HepG2 (cell line): ENCODE measurements around the gene ENTPD7. TPM values are rescaled to one million over a fixed set of nuclear protein-coding genes. Genes with fewer than 3 reads are reported as not detected.

ENCODE experiments used
- ATAC-seq: fragments of 200-7000 bp; cut with Tn5 transposase; 3 replicates; pipeline ENCODE4 v1.9.1; 2020; ENCODE audit warnings: mild to moderate bottlenecking, moderate library complexity
- BruUV-seq: library from RNA; stranded (reverse); fragments of 400-500 nt; replicated peaks from 2 replicates; lab custom pipeline; 2021; lab: Mats Ljungman, UMichigan
- CTCF ChIA-PET: fragments of 300-600 bp; formaldehyde crosslinking; extraction: SDS; loops from one replicate; lab custom pipeline; 2021; ENCODE audit warnings: low total read pairs, inconsistent platforms, low intra/inter-chr PET ratio; lab: Yijun Ruan, JAX
- POLR2A ChIA-PET: fragments of 350-600 bp; sonication (Branson Sonifier 250); formaldehyde crosslinking; loops from one replicate; lab custom pipeline; 2020; ENCODE audit warnings: antibody characterized with exemption, inconsistent platforms; lab: Yijun Ruan, JAX
- DNase-seq: peaks from one replicate; pipeline ENCODE4 v3.0.0-alpha.2; 2015; ENCODE audit warnings: low spot score
- FAIRE-seq: peaks from 3 replicates; lab custom pipeline; 2011; peaks lifted over from hg19 to GRCh38; lab: Jason Lieb, UNC
- H2AFZ ChIP-seq: one replicate; pipeline ENCODE4 v1.6.1; 2011; ENCODE audit warnings: low read length, inconsistent platforms
- H3K27ac ChIP-seq: fragments of 300-600 bp; 3 replicates; pipeline ENCODE4 v1.8.0; 2011; ENCODE audit warnings: mixed run types, mild to moderate bottlenecking, mixed read lengths, low read length, inconsistent platforms; ENCODE audit not compliant: insufficient read depth; ENCODE audit errors: extremely low read length
- H3K27me3 ChIP-seq, 2 experiments: fragments of 200-600 bp in 1 of 2; 2 replicates in 1 of 2; 3 replicates in 1 of 2; pipeline versions ENCODE4 v1.6.0 to v1.8.0; 2011; ENCODE audit warnings: low read length in 2 of 2, mild to moderate bottlenecking in 2 of 2, moderate library complexity in 2 of 2, inconsistent platforms in 1 of 2; ENCODE audit not compliant: insufficient read depth in 2 of 2, control insufficient read depth in 1 of 2
- H3K36me3 ChIP-seq, 2 experiments: fragments of 200-600 bp in 1 of 2; replicated peaks in 1 of 2; 2 replicates in 1 of 2; 3 replicates in 1 of 2; pipeline versions ENCODE4 v1.5.1 to v1.8.0; 2011; ENCODE audit warnings: low read length in 2 of 2, inconsistent platforms in 1 of 2; ENCODE audit not compliant: insufficient read depth in 2 of 2, control insufficient read depth in 1 of 2
- H3K4me1 ChIP-seq: 2 replicates; pipeline ENCODE4 v1.5.1; 2012; ENCODE audit warnings: low read length, inconsistent platforms; ENCODE audit not compliant: insufficient read depth
- H3K4me2 ChIP-seq: 2 replicates; pipeline ENCODE4 v1.6.0; 2011; ENCODE audit warnings: low read depth, low read length, inconsistent platforms
- H3K4me3 ChIP-seq, 3 experiments: fragments of 200-600 bp in 1 of 3; sonication (generic), shearing (Covaris generic) in 1 of 3; replicated peaks in 1 of 3; 2 replicates each; pipeline ENCODE4 v1.5.1; 2011 to 2016; ENCODE audit warnings: low read length in 3 of 3, inconsistent platforms in 2 of 3, low read depth in 2 of 3, mild to moderate bottlenecking in 2 of 3, control low read depth in 1 of 3, mixed read lengths in 1 of 3; ENCODE audit not compliant: insufficient read depth in 1 of 3
- H3K79me2 ChIP-seq: one replicate; pipeline ENCODE4 v1.6.1; 2011; ENCODE audit warnings: low read length, inconsistent platforms; ENCODE audit not compliant: insufficient read depth
- H3K9ac ChIP-seq: 2 replicates; pipeline ENCODE4 v1.6.0; 2011; ENCODE audit warnings: mild to moderate bottlenecking, low read depth, low read length, inconsistent platforms; ENCODE audit not compliant: insufficient read depth
- H3K9me3 ChIP-seq: 2 replicates; pipeline ENCODE4 v1.5.1; 2012; ENCODE audit warnings: mild to moderate bottlenecking, low read length
- H4K20me1 ChIP-seq: 2 replicates; pipeline ENCODE4 v1.6.0; 2011; ENCODE audit warnings: inconsistent platforms, mild to moderate bottlenecking, low read length, moderate library complexity; ENCODE audit not compliant: insufficient read depth
- ARNT2 ChIP-seq: sonication (generic); formaldehyde crosslinking; IDR thresholded peaks from 2 replicates; pipeline ENCODE4 v1.8.0; 2022; ENCODE audit warnings: mild to moderate bottlenecking, low read depth, missing genetic modification reagents, moderate library complexity
- NCOA2 ChIP-seq: sonication (generic); formaldehyde crosslinking; IDR thresholded peaks from 2 replicates; pipeline ENCODE4 v1.8.0; 2022; ENCODE audit warnings: inconsistent platforms
- NFAT5 ChIP-seq: sonication (generic); formaldehyde crosslinking; IDR thresholded peaks from 2 replicates; pipeline ENCODE4 v1.4.0; 2020; ENCODE audit warnings: missing genetic modification reagents
- NFYC ChIP-seq: IDR thresholded peaks from 2 replicates; pipeline ENCODE4 v1.6.1; 2016; ENCODE audit warnings: missing genetic modification reagents, missing compliant biosample characterization
- SATB2 ChIP-seq: sonication (generic); formaldehyde crosslinking; IDR thresholded peaks from 2 replicates; pipeline ENCODE4 v1.5.0; 2020; ENCODE audit warnings: missing genetic modification reagents
- THRA ChIP-seq: sonication (generic); formaldehyde crosslinking; IDR thresholded peaks from 2 replicates; pipeline ENCODE4 v1.4.0; 2020; ENCODE audit warnings: missing genetic modification reagents, borderline replicate concordance
- ZFP62 ChIP-seq: sonication (generic); formaldehyde crosslinking; IDR thresholded peaks from 2 replicates; pipeline ENCODE4 v1.4.0; 2020; ENCODE audit warnings: missing genetic modification reagents
- ZIK1 ChIP-seq: sonication (generic); formaldehyde crosslinking; IDR thresholded peaks from 2 replicates; pipeline ENCODE4 v1.5.0; 2020; ENCODE audit warnings: mild to moderate bottlenecking, low read depth, missing genetic modification reagents, borderline replicate concordance
- WGBS: methylation state at CpG from one replicate; pipeline ENCODE4 v1.1.6; 2017; ENCODE audit warnings: low lambda C conversion rate; 5-methylcytosine and 5-hydroxymethylcytosine counted together
- in situ Hi-C: cut with HindIII; loops from 2 replicates; pipeline ENCODE4 v1.10.0; 2017; ENCODE audit warnings: low pct_unique_long_range_greater_than_20kb; ENCODE audit not compliant: extremely low pct_ligation_motif_present
- intact Hi-C: fragments of 100-400 bp; cut with micrococcal nuclease; formaldehyde crosslinking; loops from one replicate; pipeline ENCODE4 v1.10.0; 2022; ENCODE audit not compliant: unreplicated experiment
- polyA plus RNA-seq, 8 experiments: library from polyadenylated mRNA; depleted of rRNA in 3 of 8; stranded (reverse) in 7 of 8; unstranded in 1 of 8; fragments of >200 nt; fragmentation: Illumina TruSeq in 4 of 8; extraction: Trizol in 4 of 8; gene quantifications; 2 replicates each; pipeline versions ENCODE4 v1.2.1 to v1.2.3, GENCODE V29; 2011 to 2016; ENCODE audit warnings: low read depth in 4 of 8, missing spikeins in 1 of 8, mixed read lengths in 1 of 8; ENCODE audit not compliant: insufficient read depth in 1 of 8
- total RNA-seq, 5 experiments: library from RNA; depleted of rRNA; stranded (reverse); fragments of >200 nt; fragmentation: Illumina TruSeq; extraction: Trizol; gene quantifications; 2 replicates each; pipeline ENCODE4 v1.2.3, GENCODE V29; 2016; ENCODE audit warnings: low read depth in 1 of 5

The ENTPD7 gene
- total and polyA plus RNA-seq, 2 of the 13 experiments (the other 11 are each of a cell fraction or from before 2014, with no cell fraction given) = 7.6 to 36.5 TPM

- Histone ChIP-seq H3K27ac (no peak overlapping the region), H3K9me3 (no peaks in the 10 kb centered on the region), H3K79me2 (no peaks in the 10 kb centered on the region), H3K36me3 (peaks cover 31 to 82% of the 10 kb centered on the region in 2 experiments), H2AFZ (no peak overlapping the region), H3K4me3 (no peak overlapping the region), H3K4me2 (no peak overlapping the region), H3K9ac (no peak overlapping the region), H3K27me3 (no peaks in the 10 kb centered on the region), H4K20me1 (no peaks in the 10 kb centered on the region), H3K4me1 (no peaks in the 10 kb centered on the region)
- BruUV-seq = no TSS peak
- CTCF ChIA-PET = no interaction called here
- intact Hi-C loops (no loop called here), in situ Hi-C loops (no loop called here)
- DNase-seq (no peak), FAIRE-seq (no peak), ATAC-seq (no peak)
- WGBS = 100% methylated on average over 4 of the region's 4 CpGs
- POLR2A ChIA-PET = no interaction called here
- no peak for TF ChIP-seq NFAT5 (CRISPR knock-in tag)
- no peak for TF ChIP-seq ZFP62 (CRISPR knock-in tag)
- no peak for TF ChIP-seq ARNT2 (CRISPR knock-in tag)
- TF ChIP-seq NFYC (CRISPR knock-in tag) = no peak
- no peak for TF ChIP-seq NCOA2 (CRISPR knock-in tag)
- TF ChIP-seq ZIK1 = no peak
- TF ChIP-seq SATB2 (CRISPR knock-in tag) = no peak
- TF ChIP-seq THRA (CRISPR knock-in tag) = no peak
Measured at GRCh38 chr10:99700649-99701048, 41.3 kb downstream of the ENTPD7 start.
